DND-41 (cell line): ENCODE measurements around the gene XAB2.

Experiments used
- ATAC-seq: fragments of 200-7000 bp; cut with Tn5 transposase; 3 replicates; pipeline ENCODE4 v1.9.1; 2021; ENCODE audit warnings: low read depth; ENCODE audit not compliant: insufficient read depth
- DNase-seq: peaks from one replicate; pipeline ENCODE4 v3.0.0-alpha.2; 2020
- H2AFZ ChIP-seq: 2 replicates; pipeline ENCODE4 v1.6.0; 2012; ENCODE audit warnings: low read depth, low read length
- H3K27ac ChIP-seq: 2 replicates; pipeline ENCODE4 v1.5.1; 2012; ENCODE audit warnings: low read length, inconsistent platforms
- H3K27me3 ChIP-seq: fragments of 200-600 bp; sonication (generic); 2 replicates; pipeline ENCODE4 v1.6.0; 2012; ENCODE audit warnings: low read length, mild to moderate bottlenecking, inconsistent platforms; ENCODE audit not compliant: insufficient read depth, poor library complexity
- H3K36me3 ChIP-seq: 2 replicates; pipeline ENCODE4 v1.5.1; 2012; ENCODE audit warnings: low read length, inconsistent platforms; ENCODE audit not compliant: insufficient read depth
- H3K4me1 ChIP-seq: 2 replicates; pipeline ENCODE4 v1.5.1; 2012; ENCODE audit warnings: mild to moderate bottlenecking, low read length; ENCODE audit not compliant: insufficient read depth
- H3K4me2 ChIP-seq: 2 replicates; pipeline ENCODE4 v1.6.0; 2012; ENCODE audit warnings: mild to moderate bottlenecking, moderate library complexity, low read length, inconsistent platforms; ENCODE audit not compliant: insufficient read depth
- H3K4me3 ChIP-seq, 2 experiments: fragments of 200-600 bp in 1 of 2; shearing (Covaris generic) in 1 of 2; 2 replicates each; pipeline ENCODE4 v1.5.1; 2012 to 2016; ENCODE audit warnings: inconsistent platforms in 2 of 2, low read length in 2 of 2, mild to moderate bottlenecking in 2 of 2, low read depth in 1 of 2, moderate library complexity in 1 of 2
- H3K79me2 ChIP-seq: 2 replicates; pipeline ENCODE4 v1.6.0; 2012; ENCODE audit warnings: low read length, inconsistent platforms; ENCODE audit not compliant: insufficient read depth
- H3K9ac ChIP-seq: 2 replicates; pipeline ENCODE4 v1.6.0; 2012; ENCODE audit warnings: low read depth, mild to moderate bottlenecking, inconsistent platforms, low read length, moderate library complexity
- H3K9me3 ChIP-seq: 2 replicates; pipeline ENCODE4 v1.5.1; 2012; ENCODE audit warnings: low read length, moderate library complexity, mild to moderate bottlenecking, inconsistent platforms; ENCODE audit not compliant: insufficient read depth, severe bottlenecking
- H4K20me1 ChIP-seq: 2 replicates; pipeline ENCODE4 v1.6.0; 2012; ENCODE audit warnings: low read length; ENCODE audit not compliant: insufficient read depth
- CTCF ChIP-seq: IDR thresholded peaks from 2 replicates; pipeline ENCODE4 v1.5.1; 2012; ENCODE audit warnings: borderline replicate concordance, low read length, moderate library complexity, mild to moderate bottlenecking; ENCODE audit not compliant: poor library complexity, severe bottlenecking; ENCODE audit errors: extremely low read depth
- EZH2 ChIP-seq: IDR thresholded peaks from 3 replicates; pipeline ENCODE4 v1.6.1; 2012; ENCODE audit warnings: borderline replicate concordance, low read depth, mild to moderate bottlenecking, moderate library complexity, low read length, inconsistent platforms; ENCODE audit not compliant: severe bottlenecking

XAB2 gene

GRCh38 chr19:7658219-7658686 is 28.9 kb upstream of the XAB2 start:
- ATAC-seq (peak; percentile 95), DNase-seq (peak; percentile 66)
- H3K27ac ChIP-seq = peak overlapping the region; percentile 50; the same call in 1 of the 2 replicates
- peak overlapping the region in 1 of 2 experiments; percentile 41; a peak in 1 of 4 replicates for H3K4me3 ChIP-seq
- peak overlapping the region; percentile 61 for H2AFZ ChIP-seq
- H3K79me2 ChIP-seq = no peaks in the 10 kb centered on the region
- no peak overlapping the region; the same call in 1 of the 2 replicates for H3K9ac ChIP-seq
- TF ChIP-seq EZH2 (no peak), CTCF (no peak)
- peak overlapping the region; percentile 56 for H3K4me2 ChIP-seq
- no peaks in the 10 kb centered on the region for H4K20me1 ChIP-seq
- H3K9me3 ChIP-seq = no peaks in the 10 kb centered on the region
- H3K27me3 ChIP-seq = no peaks in the 10 kb centered on the region
- no peaks in the 10 kb centered on the region for H3K36me3 ChIP-seq
- peaks cover 16% of the 10 kb centered on the region for H3K4me1 ChIP-seq

- DNase-seq = peak; percentile 33
- no peak for ATAC-seq
- Histone ChIP-seq H3K27ac (no peak overlapping the region), H2AFZ (no peak overlapping the region), H3K9ac (no peak overlapping the region), H3K4me3 (no peak overlapping the region), H3K9me3 (no peaks in the 10 kb centered on the region), H3K79me2 (no peaks in the 10 kb centered on the region), H3K36me3 (no peaks in the 10 kb centered on the region), H3K27me3 (no peaks in the 10 kb centered on the region), H4K20me1 (no peaks in the 10 kb centered on the region), H3K4me2 (no peak overlapping the region), H3K4me1 (peaks cover 19% of the 10 kb centered on the region)
- TF ChIP-seq EZH2 = no peak
- no peak for TF ChIP-seq CTCF
Observed at GRCh38 chr19:7657131-7657751, 27.9 kb upstream of the XAB2 start.

- no peaks in the 10 kb centered on the region for H4K20me1 ChIP-seq
- no peak overlapping the region for H3K27ac ChIP-seq
- H3K36me3 ChIP-seq = no peaks in the 10 kb centered on the region
- H3K4me1 ChIP-seq = peaks cover 21% of the 10 kb centered on the region
- no peak for ATAC-seq
- no peaks in the 10 kb centered on the region for H3K27me3 ChIP-seq
- TF ChIP-seq EZH2 = no peak
- no peak for TF ChIP-seq CTCF
- no peak overlapping the region for H3K4me3 ChIP-seq
- H3K9me3 ChIP-seq = no peaks in the 10 kb centered on the region
- no peak overlapping the region for H3K9ac ChIP-seq
- no peak for DNase-seq
- no peak overlapping the region for H2AFZ ChIP-seq
- no peak overlapping the region for H3K4me2 ChIP-seq
- H3K79me2 ChIP-seq = no peaks in the 10 kb centered on the region
Observed at GRCh38 chr19:7655581-7655980, 26.2 kb upstream of the XAB2 start.

- no peak for ATAC-seq
- no peak for DNase-seq
- H3K9ac ChIP-seq = no peak overlapping the region
- no peaks in the 10 kb centered on the region for H4K20me1 ChIP-seq
- H3K4me1 ChIP-seq = peaks cover 21% of the 10 kb centered on the region
- no peak overlapping the region for H3K27ac ChIP-seq
- no peaks in the 10 kb centered on the region for H3K27me3 ChIP-seq
- H3K9me3 ChIP-seq = no peaks in the 10 kb centered on the region
- H2AFZ ChIP-seq = no peak overlapping the region
- TF ChIP-seq CTCF (no peak), EZH2 (no peak)
- H3K4me3 ChIP-seq = no peak overlapping the region
- H3K4me2 ChIP-seq = no peak overlapping the region
- H3K36me3 ChIP-seq = no peaks in the 10 kb centered on the region
- H3K79me2 ChIP-seq = no peaks in the 10 kb centered on the region
Observed at GRCh38 chr19:7654401-7654800, 25.1 kb upstream of the XAB2 start.
